PC-3 (cell line): Measurements from ENCODE around the gene GCH1. TPM values are rescaled to one million over a fixed set of nuclear protein-coding genes. Genes with fewer than 3 reads are reported as not detected.

Experiments used
- ATAC-seq: fragments of 200-7000 bp; cut with Tn5 transposase; 2 replicates; pipeline ENCODE4 v1.9.1; 2020; ENCODE audit warnings: mild to moderate bottlenecking, moderate library complexity
- BruUV-seq: library from RNA; stranded (reverse); fragments of 400-500 nt; replicated peaks from 2 replicates; lab custom pipeline; 2021; lab: Mats Ljungman, UMichigan
- CTCF ChIA-PET: fragments of 300-600 bp; sonication (Branson Sonifier 250); formaldehyde crosslinking; loops from one replicate; lab custom pipeline; 2022; ENCODE audit warnings: antibody characterized with exemption; lab: Charles Lee
- POLR2A ChIA-PET: fragments of 300-600 bp; sonication (Branson Sonifier 250); formaldehyde crosslinking; loops from one replicate; lab custom pipeline; 2022; ENCODE audit warnings: antibody characterized with exemption; ENCODE audit not compliant: unreplicated experiment; lab: Charles Lee
- DNase-seq: peaks from one replicate; pipeline ENCODE4 v3.0.0-alpha.2; 2015
- H2AFZ ChIP-seq: fragments of 300-600 bp; sonication (generic); 2 replicates; pipeline ENCODE4 v1.6.0; 2016; ENCODE audit warnings: antibody characterized with exemption, low read length
- H3F3A ChIP-seq: fragments of 300-600 bp; sonication (generic); one replicate; pipeline ENCODE4 v1.6.0; 2017; ENCODE audit warnings: antibody characterized with exemption, low read length, control low read depth, mild to moderate bottlenecking; ENCODE audit not compliant: unreplicated experiment
- H3K27ac ChIP-seq: fragments of 300-600 bp; sonication (generic); 2 replicates; pipeline ENCODE4 v1.5.1; 2016; ENCODE audit warnings: mild to moderate bottlenecking, low read length
- H3K27me3 ChIP-seq: fragments of 300-600 bp; sonication (generic); 2 replicates; pipeline ENCODE4 v1.6.1; 2016; ENCODE audit warnings: low read length, mixed read lengths
- H3K36me3 ChIP-seq: fragments of 300-600 bp; sonication (generic); 2 replicates; pipeline ENCODE4 v1.6.1; 2016; ENCODE audit warnings: low read depth, mixed run types, low read length, mixed read lengths
- H3K4me1 ChIP-seq: fragments of 300-600 bp; sonication (generic); 2 replicates; pipeline ENCODE4 v1.5.1; 2016; ENCODE audit warnings: low read length; ENCODE audit not compliant: insufficient read depth
- H3K4me2 ChIP-seq: fragments of 300-600 bp; sonication (generic); 2 replicates; pipeline ENCODE4 v1.6.0; 2016; ENCODE audit warnings: low read length
- H3K4me3 ChIP-seq: fragments of 300-600 bp; sonication (generic); 2 replicates; pipeline ENCODE4 v1.5.1; 2016; ENCODE audit warnings: mild to moderate bottlenecking, low read length, mixed read lengths
- H3K79me2 ChIP-seq: fragments of 300-600 bp; sonication (generic); 2 replicates; pipeline ENCODE4 v1.6.1; 2017; ENCODE audit warnings: low read length, mixed read lengths
- H3K9ac ChIP-seq: fragments of 300-600 bp; sonication (generic); 2 replicates; pipeline ENCODE4 v1.6.0; 2016; ENCODE audit warnings: mild to moderate bottlenecking, low read length
- H3K9me2 ChIP-seq: fragments of 300-600 bp; sonication (generic); replicated peaks from 2 replicates; pipeline ENCODE4 v1.6.1; 2016; ENCODE audit warnings: mixed run types, low read length, mixed read lengths
- H3K9me3 ChIP-seq: fragments of 300-600 bp; sonication (generic); 2 replicates; pipeline ENCODE4 v1.6.1; 2016; ENCODE audit warnings: low read length, mixed read lengths
- H4K20me1 ChIP-seq: fragments of 300-600 bp; sonication (generic); 2 replicates; pipeline ENCODE4 v1.6.1; 2016; ENCODE audit warnings: low read length, mixed read lengths
- EZH2 ChIP-seq: fragments of 300-600 bp; sonication (generic); IDR thresholded peaks from one replicate; pipeline ENCODE4 v1.6.1; 2017; ENCODE audit warnings: antibody characterized with exemption, mild to moderate bottlenecking, low read length; ENCODE audit not compliant: unreplicated experiment
- EZH2phosphoT487 ChIP-seq: fragments of 300-600 bp; sonication (generic); IDR thresholded peaks from 2 replicates; pipeline ENCODE4 v1.6.1; 2018; ENCODE audit warnings: mild to moderate bottlenecking, antibody characterized with exemption, low read length, borderline replicate concordance
- intact Hi-C: fragments of 100-400 bp; cut with micrococcal nuclease; formaldehyde crosslinking; loops from 2 replicates; pipeline ENCODE4 v1.9.0; 2023
- total RNA-seq: library from RNA; depleted of rRNA; stranded (reverse); fragments of >200 nt; gene quantifications from 2 replicates; pipeline ENCODE4 v1.2.3, GENCODE V29; 2014
- TF ChIP-seq, protein P1 (sequence below): fragments of 300-600 bp; sonication (generic); conservative IDR thresholded peaks from 2 replicates; pipeline ENCODE4 v1.5.1; 2017; ENCODE audit warnings: antibody characterized with exemption, low read depth, mild to moderate bottlenecking, low read length

Gene GCH1
- total RNA-seq, 1 experiment from 2014 or later = 26.6 TPM

DNA sequence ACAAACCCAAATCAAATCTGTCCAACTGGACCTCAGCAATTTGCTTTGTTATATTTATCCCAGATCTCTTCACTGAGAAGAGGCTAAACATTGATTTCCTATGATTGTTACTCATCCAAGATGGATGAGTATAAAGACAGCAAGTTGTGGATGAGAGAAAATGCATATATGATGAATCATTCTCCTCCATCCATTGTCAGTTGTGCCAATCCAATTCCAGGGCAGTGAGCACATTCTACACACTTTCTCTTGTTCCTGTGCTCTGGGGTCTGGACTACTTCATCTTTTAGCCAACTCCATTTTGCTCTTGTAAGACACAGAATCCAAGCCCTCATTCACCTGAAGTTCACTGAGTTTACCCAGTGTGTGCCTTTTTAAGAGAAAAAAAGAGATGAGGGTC is 105.7 kb downstream of the GCH1 start:
- H3K27ac ChIP-seq = no peak overlapping the region

DNA sequence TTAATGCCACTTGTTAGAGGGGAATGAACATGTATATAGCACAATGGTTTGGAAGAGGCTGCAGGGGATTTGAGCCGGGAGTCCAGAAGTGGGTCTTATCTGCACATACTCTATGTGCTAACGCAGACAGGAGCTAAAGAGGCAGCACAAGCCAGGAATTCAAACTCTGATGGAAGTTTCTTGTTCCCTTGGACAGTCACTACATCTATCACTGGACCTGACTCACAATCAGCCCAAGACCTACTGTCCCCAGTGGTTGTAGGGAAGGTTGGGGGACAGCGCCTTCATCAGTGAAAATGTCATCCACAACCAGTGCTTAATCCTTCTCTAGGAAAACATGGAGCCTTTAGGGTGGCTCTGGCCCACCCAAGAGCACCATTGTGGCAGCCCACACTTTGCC is 107.8 kb downstream of the GCH1 start:
- no peak for TF ChIP-seq EZH2
- TF ChIP-seq, protein P1, sequence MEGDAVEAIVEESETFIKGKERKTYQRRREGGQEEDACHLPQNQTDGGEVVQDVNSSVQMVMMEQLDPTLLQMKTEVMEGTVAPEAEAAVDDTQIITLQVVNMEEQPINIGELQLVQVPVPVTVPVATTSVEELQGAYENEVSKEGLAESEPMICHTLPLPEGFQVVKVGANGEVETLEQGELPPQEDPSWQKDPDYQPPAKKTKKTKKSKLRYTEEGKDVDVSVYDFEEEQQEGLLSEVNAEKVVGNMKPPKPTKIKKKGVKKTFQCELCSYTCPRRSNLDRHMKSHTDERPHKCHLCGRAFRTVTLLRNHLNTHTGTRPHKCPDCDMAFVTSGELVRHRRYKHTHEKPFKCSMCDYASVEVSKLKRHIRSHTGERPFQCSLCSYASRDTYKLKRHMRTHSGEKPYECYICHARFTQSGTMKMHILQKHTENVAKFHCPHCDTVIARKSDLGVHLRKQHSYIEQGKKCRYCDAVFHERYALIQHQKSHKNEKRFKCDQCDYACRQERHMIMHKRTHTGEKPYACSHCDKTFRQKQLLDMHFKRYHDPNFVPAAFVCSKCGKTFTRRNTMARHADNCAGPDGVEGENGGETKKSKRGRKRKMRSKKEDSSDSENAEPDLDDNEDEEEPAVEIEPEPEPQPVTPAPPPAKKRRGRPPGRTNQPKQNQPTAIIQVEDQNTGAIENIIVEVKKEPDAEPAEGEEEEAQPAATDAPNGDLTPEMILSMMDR = no peak
- no peak for TF ChIP-seq EZH2phosphoT487
- Histone ChIP-seq H3K9me2 (no peaks in the 10 kb centered on the region), H3K9me3 (no peaks in the 10 kb centered on the region), H3K36me3 (peaks cover 7% of the 10 kb centered on the region; the same call in 1 of the 2 replicates), H3K4me2 (no peak overlapping the region), H3K27ac (no peak overlapping the region), H4K20me1 (no peaks in the 10 kb centered on the region), H3K4me3 (no peak overlapping the region), H3K79me2 (no peaks in the 10 kb centered on the region), H3K9ac (no peak overlapping the region), H2AFZ (no peak overlapping the region), H3K27me3 (no peaks in the 10 kb centered on the region), H3K4me1 (peaks cover 9% of the 10 kb centered on the region), H3F3A (no peaks in the 10 kb centered on the region)
- ATAC-seq (no peak), DNase-seq (no peak)
- CTCF ChIA-PET = interaction anchor here (0.6 kb wide), 1 partner anchor 268 kb away, joined by 3 read pairs; no protein-coding TSS in a partner anchor
- intact Hi-C loops = loop anchor here (5.0 kb wide), 1 partner anchor 242 kb away; no protein-coding TSS in a partner anchor
- POLR2A ChIA-PET = no interaction called here
- no TSS peak for BruUV-seq

More for the DNA sequence above, 105.7 kb downstream of the GCH1 start:
- TF ChIP-seq EZH2phosphoT487 (no peak), EZH2 (no peak)
- TF ChIP-seq, protein P1 = no peak
- H3K4me3 ChIP-seq = no peak overlapping the region
- no peaks in the 10 kb centered on the region for H3F3A ChIP-seq
- POLR2A ChIA-PET = no interaction called here
- H2AFZ ChIP-seq = no peak overlapping the region
- no peaks in the 10 kb centered on the region for H3K27me3 ChIP-seq
- BruUV-seq = no TSS peak
- no peak overlapping the region for H3K4me2 ChIP-seq
- H3K36me3 ChIP-seq = no peaks in the 10 kb centered on the region
- DNase-seq (peak; percentile 78), ATAC-seq (peak; percentile 70)
- H3K9me3 ChIP-seq = no peaks in the 10 kb centered on the region
- H3K4me1 ChIP-seq = peaks cover 9% of the 10 kb centered on the region
- no peaks in the 10 kb centered on the region for H3K79me2 ChIP-seq
- intact Hi-C loops = no loop called here
- H4K20me1 ChIP-seq = no peaks in the 10 kb centered on the region
- H3K9ac ChIP-seq = no peak overlapping the region
- H3K9me2 ChIP-seq = no peaks in the 10 kb centered on the region
- CTCF ChIA-PET = no interaction called here

DNA sequence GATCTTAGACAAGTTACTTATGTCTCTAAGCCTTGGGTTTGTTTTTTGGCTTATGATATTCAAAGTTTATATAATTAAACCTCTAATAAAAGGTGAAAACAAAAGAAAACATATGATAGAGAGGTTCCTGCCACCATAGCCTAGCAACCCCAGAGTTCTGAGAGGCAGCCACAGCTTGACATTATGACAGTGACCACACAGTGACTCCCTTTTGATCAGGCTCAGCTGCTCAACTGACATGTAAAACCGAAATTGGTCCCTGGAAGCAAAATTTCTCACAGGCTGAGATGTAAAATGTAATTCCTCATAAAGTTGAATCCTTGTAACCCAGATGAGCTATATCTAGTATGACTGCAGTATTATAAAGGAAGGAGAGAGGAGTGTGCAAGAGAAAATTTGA is 108.5 kb downstream of the GCH1 start:
- intact Hi-C loops = loop anchor here (5.0 kb wide), 1 partner anchor 242 kb away; no protein-coding TSS in a partner anchor

More for the DNA sequence above, 108.5 kb downstream of the GCH1 start:
- Histone ChIP-seq H2AFZ (no peak overlapping the region), H3K4me3 (no peak overlapping the region), H3K9ac (no peak overlapping the region), H3K36me3 (peaks cover 11% of the 10 kb centered on the region; the same call in 1 of the 2 replicates), H3K79me2 (no peaks in the 10 kb centered on the region), H3K9me2 (no peaks in the 10 kb centered on the region), H3K27ac (no peak overlapping the region), H3K4me2 (no peak overlapping the region), H3F3A (no peaks in the 10 kb centered on the region), H3K27me3 (no peaks in the 10 kb centered on the region), H4K20me1 (no peaks in the 10 kb centered on the region), H3K9me3 (no peaks in the 10 kb centered on the region), H3K4me1 (peaks cover 9% of the 10 kb centered on the region)
- CTCF ChIA-PET = interaction anchor here (0.6 kb wide), 1 partner anchor 267 kb away, joined by 3 read pairs; no protein-coding TSS in a partner anchor
- POLR2A ChIA-PET = interaction anchor here (0.6 kb wide), 1 partner anchor 140 kb away, joined by 3 read pairs; no protein-coding TSS in a partner anchor
- ATAC-seq (no peak), DNase-seq (no peak)
- TF ChIP-seq EZH2phosphoT487 (no peak), EZH2 (no peak)
- TF ChIP-seq, protein P1 = no peak
- no TSS peak for BruUV-seq
